ENCODE results near the gene JAZF1. TPM values are rescaled to one million over a fixed set of nuclear protein-coding genes. Genes with fewer than 3 reads are reported as not detected.

JAZF1 gene
- total and polyA plus RNA-seq, 10 of the 15 experiments (the other 5 are each of a cell fraction or from before 2014, with no cell fraction given): 0.04 to 0.82 (median 0.15) TPM; not detected in 3

DNA sequence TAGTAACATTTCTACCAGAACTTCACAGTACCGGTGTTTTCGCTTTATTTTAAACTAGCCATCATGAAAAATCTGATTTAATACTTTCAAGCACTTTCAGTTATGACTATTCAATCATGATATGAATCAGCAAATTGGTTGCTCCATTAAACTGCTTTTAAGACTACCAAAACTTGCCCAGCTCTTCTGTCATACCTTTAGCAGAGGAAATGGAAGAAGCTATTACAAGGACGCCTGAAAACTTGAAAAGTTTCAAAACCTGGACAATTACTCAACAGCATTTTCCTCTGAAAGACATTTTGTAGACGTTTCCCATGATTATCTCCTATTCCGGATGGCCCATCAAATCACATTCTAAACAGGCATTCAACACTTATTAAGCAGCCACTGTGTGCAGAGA lies 2.0 kb downstream of the JAZF1 start:
- in situ Hi-C loops (cut with MboI): no loop called here
- no peaks in the 10 kb centered on the region for H3K36me3 ChIP-seq (ENCODE audit: control insufficient read depth in 2 of 2, insufficient read depth in 2 of 2, low read length in 1 of 2)
- CTCF ChIA-PET: no interaction called here
- H4K20me1 ChIP-seq (ENCODE audit: control insufficient read depth, insufficient read depth): no peaks in the 10 kb centered on the region
- H3K4me3 ChIP-seq: no peak overlapping the region
- WGBS (ENCODE audit: insufficient coverage, insufficient replicate concordance, low lambda C conversion rate, missing lambda C conversion rate): 31% methylated on average over 5 of the region's 5 CpGs
- no peak overlapping the region for H2AFZ ChIP-seq (ENCODE audit: control insufficient read depth, low read depth, low read length)
- no peak overlapping the region for H3K27ac ChIP-seq (ENCODE audit: control insufficient read depth, insufficient read depth)
- ATAC-seq (peak; percentile 53), FAIRE-seq (no peak), DNase-seq (ENCODE audit: low read depth, low spot score) (no peak)
- TF ChIP-seq FOXM1 (IDR thresholded peaks at IDR 0.05; ENCODE audit: low read depth, low read length) (peak; percentile 24; the same call in 1 of the 2 replicates), RUNX3 (IDR thresholded peaks at IDR 0.05; ENCODE audit: low read length) (peak; percentile 51), JUNB (IDR thresholded peaks at IDR 0.05) (peak; percentile 95), IRF4 (IDR thresholded peaks at IDR 0.05; ENCODE audit: low read depth, low read length) (peak; percentile 72; the same call in 1 of the 2 replicates), HDAC2 (IDR thresholded peaks at IDR 0.05) (no peak), ATF2 (IDR thresholded peaks at IDR 0.05; ENCODE audit: low read length) (peak; percentile 52; the same call in 1 of the 2 replicates), TAF1 (IDR thresholded peaks at IDR 0.05; ENCODE audit: borderline replicate concordance, low read depth, low read length) (no peak), GABPA (IDR thresholded peaks at IDR 0.05; ENCODE audit: low read depth) (0 out of 2 replicates have a peak, but pooled peaks have one; percentile 19), NFIC (IDR thresholded peaks at IDR 0.05; ENCODE audit: low read depth, low read length) (peak; percentile 61; the same call in 1 of the 2 replicates)
- no peaks in the 10 kb centered on the region for H3K79me2 ChIP-seq (ENCODE audit: control insufficient read depth, insufficient read depth, low read length)
- peaks cover 5% of the 10 kb centered on the region; the same call in 1 of the 2 replicates for H3K4me1 ChIP-seq (ENCODE audit: control insufficient read depth, insufficient read depth, low read length)
- no peak overlapping the region for H3K9ac ChIP-seq (ENCODE audit: control insufficient read depth, insufficient read depth, low read length)
- H3K9me3 ChIP-seq (replicated peaks; ENCODE audit: control insufficient read depth, insufficient read depth, low read length): no peaks in the 10 kb centered on the region
- H3K27me3 ChIP-seq (replicated peaks in 1 of 2; ENCODE audit: control insufficient read depth in 2 of 2, insufficient read depth in 2 of 2, low read length in 1 of 2): peaks cover 2 to 4% of the 10 kb centered on the region in 2 experiments; a peak in 3 of 4 replicates
- POLR2A ChIA-PET: no interaction called here
- intact Hi-C loops (cut with micrococcal nuclease; ENCODE audit: unreplicated experiment): no loop called here
- no peak overlapping the region for H3K4me2 ChIP-seq (ENCODE audit: control insufficient read depth, insufficient read depth)
- RAD21 ChIA-PET (ENCODE audit: unreplicated experiment): no interaction called here
- SMC1A ChIA-PET (ENCODE audit: uncharacterized antibody, unreplicated experiment): no interaction called here
- no TSS peak for BruUV-seq (replicated peaks)
